Lung (tissue), 12 donors: ENCODE results near the gene SCN4A. TPM values are rescaled to one million over a fixed set of nuclear protein-coding genes. Genes with fewer than 3 reads are reported as not detected.
"Not testable (repeated sequence)": the region's sequence is repeated elsewhere in the genome, so short reads cannot be mapped to it uniquely, and the experiment has no call there.

Experiments
- ATAC-seq: fragments of 200-7000 bp; cut with Tn5 transposase; one replicate; pipeline ENCODE4 v1.9.1; 2020; ENCODE audit warnings: moderate number of reproducible peaks; ENCODE audit not compliant: insufficient read depth, low FRiP score
- DNase-seq, 3 donors: peaks; one replicate each; pipeline ENCODE4 v3.0.0-alpha.2; 2013 to 2017
- H3K27ac ChIP-seq, 2 donors: one replicate each; pipeline ENCODE4 v1.5.1; 2013; ENCODE audit warnings: mild to moderate bottlenecking in 2 of 2, moderate library complexity in 2 of 2, control low read depth in 1 of 2, inconsistent platforms in 1 of 2, low read depth in 1 of 2, low read length in 1 of 2
- H3K27me3 ChIP-seq, 3 donors: one replicate each; pipeline ENCODE4 v1.5.1; 2013; ENCODE audit warnings: low read length in 2 of 3; ENCODE audit not compliant: control insufficient read depth in 3 of 3, insufficient read depth in 3 of 3
- H3K36me3 ChIP-seq, 4 donors: one replicate each; pipeline ENCODE4 v1.5.1; 2013; ENCODE audit warnings: low read length in 4 of 4, mild to moderate bottlenecking in 1 of 4, moderate library complexity in 1 of 4; ENCODE audit not compliant: control insufficient read depth in 4 of 4, insufficient read depth in 4 of 4
- H3K4me1 ChIP-seq, 5 donors: one replicate each; pipeline ENCODE4 v1.5.1; 2013; ENCODE audit warnings: low read length in 5 of 5, mild to moderate bottlenecking in 2 of 5, moderate library complexity in 1 of 5; ENCODE audit not compliant: control insufficient read depth in 5 of 5, insufficient read depth in 5 of 5
- H3K4me3 ChIP-seq: one replicate; pipeline ENCODE4 v1.5.1; 2013; ENCODE audit warnings: mild to moderate bottlenecking, control low read depth, moderate library complexity
- H3K9ac ChIP-seq, 2 donors: one replicate each; pipeline ENCODE4 v1.5.1; 2013; ENCODE audit warnings: low read length in 2 of 2, control low read depth in 1 of 2; ENCODE audit not compliant: insufficient read depth in 1 of 2
- H3K9me3 ChIP-seq, 4 donors: one replicate each; pipeline ENCODE4 v1.5.1; 2013; ENCODE audit warnings: low read length in 3 of 4, mild to moderate bottlenecking in 1 of 4, moderate library complexity in 1 of 4; ENCODE audit not compliant: control insufficient read depth in 4 of 4, insufficient read depth in 3 of 4
- WGBS, 2 donors: extraction: QIAGEN DNeasy Blood & Tissue Kit; methylation state at CpG; one replicate each; pipeline ENCODE4 v1.1.7; 2013; 5-methylcytosine and 5-hydroxymethylcytosine counted together
- polyA plus RNA-seq, 2 donors: library from polyadenylated mRNA; stranded (reverse); fragments of 200-250 nt; gene quantifications; one replicate each; pipeline ENCODE4 v1.2.1, GENCODE V29; 2013
- total RNA-seq, 2 donors: library from RNA; depleted of rRNA in 1 of 2; stranded (reverse); fragments of >200 nt in 1 of 2; gene quantifications; one replicate each; pipeline ENCODE4 v1.2.1, GENCODE V29; 2014 to 2021
- TF ChIP-seq, protein P1 (sequence below): IDR thresholded peaks from 2 replicates; pipeline ENCODE4 v1.5.1; 2012; ENCODE audit warnings: mild to moderate bottlenecking; ENCODE audit errors: control extremely low read depth, extremely low read depth
- donor health status: control.
- donor health status: control.
- donor health status: Bipolar disorder and iron deficiency.
- donor health status: healthy.
- donor health status: DM: yes; HTN: yes; CAD: no.

The SCN4A gene
- total and polyA plus RNA-seq, 4 donors = 0.11 to 0.49 (median 0.22) TPM

DNA sequence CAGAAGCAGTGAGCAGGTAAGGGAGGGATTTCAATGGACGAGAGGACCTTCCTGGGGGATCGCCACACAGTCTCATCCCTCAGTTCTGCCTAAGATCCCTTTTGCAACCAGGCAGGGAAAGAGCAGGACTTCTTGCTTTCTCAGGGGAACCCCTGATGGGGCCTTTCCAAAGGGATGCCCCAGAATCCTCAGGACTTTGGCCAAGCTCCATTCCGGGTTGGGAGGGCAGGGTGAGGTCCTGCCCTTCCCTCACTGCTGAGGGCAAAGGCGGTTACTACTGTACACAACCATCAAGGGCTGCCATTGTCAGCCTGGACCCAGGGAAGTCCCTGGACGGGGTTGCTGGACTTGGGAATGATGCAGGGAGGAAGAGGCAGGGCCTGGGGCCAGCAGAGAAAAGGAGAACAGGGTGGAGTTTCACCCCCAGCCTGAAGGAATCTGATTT, 35.1 kb upstream of the SCN4A start:
- ATAC-seq (no peak), DNase-seq (peak in 1 of 3 donors; percentile 37)
- Histone ChIP-seq H3K36me3 (peaks cover 0 to 11% (median 0%) of the 10 kb centered on the region in 4 donors), H3K9me3 (peaks cover 0 to 1% (median 0%) of the 10 kb centered on the region in 4 donors), H3K4me1 (peaks cover 0 to 26% (median 15%) of the 10 kb centered on the region in 5 donors), H3K9ac (peak overlapping the region in 1 of 2 donors; percentile 5), H3K27ac (peak overlapping the region; percentile 26 to 60), H3K27me3 (no peaks in the 10 kb centered on the region), H3K4me3 (no peak overlapping the region)
- WGBS, 2 donors = 60 to 78% methylated on average over 5 of the region's 5 CpGs
- TF ChIP-seq, protein P1, sequence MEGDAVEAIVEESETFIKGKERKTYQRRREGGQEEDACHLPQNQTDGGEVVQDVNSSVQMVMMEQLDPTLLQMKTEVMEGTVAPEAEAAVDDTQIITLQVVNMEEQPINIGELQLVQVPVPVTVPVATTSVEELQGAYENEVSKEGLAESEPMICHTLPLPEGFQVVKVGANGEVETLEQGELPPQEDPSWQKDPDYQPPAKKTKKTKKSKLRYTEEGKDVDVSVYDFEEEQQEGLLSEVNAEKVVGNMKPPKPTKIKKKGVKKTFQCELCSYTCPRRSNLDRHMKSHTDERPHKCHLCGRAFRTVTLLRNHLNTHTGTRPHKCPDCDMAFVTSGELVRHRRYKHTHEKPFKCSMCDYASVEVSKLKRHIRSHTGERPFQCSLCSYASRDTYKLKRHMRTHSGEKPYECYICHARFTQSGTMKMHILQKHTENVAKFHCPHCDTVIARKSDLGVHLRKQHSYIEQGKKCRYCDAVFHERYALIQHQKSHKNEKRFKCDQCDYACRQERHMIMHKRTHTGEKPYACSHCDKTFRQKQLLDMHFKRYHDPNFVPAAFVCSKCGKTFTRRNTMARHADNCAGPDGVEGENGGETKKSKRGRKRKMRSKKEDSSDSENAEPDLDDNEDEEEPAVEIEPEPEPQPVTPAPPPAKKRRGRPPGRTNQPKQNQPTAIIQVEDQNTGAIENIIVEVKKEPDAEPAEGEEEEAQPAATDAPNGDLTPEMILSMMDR = no peak

DNA sequence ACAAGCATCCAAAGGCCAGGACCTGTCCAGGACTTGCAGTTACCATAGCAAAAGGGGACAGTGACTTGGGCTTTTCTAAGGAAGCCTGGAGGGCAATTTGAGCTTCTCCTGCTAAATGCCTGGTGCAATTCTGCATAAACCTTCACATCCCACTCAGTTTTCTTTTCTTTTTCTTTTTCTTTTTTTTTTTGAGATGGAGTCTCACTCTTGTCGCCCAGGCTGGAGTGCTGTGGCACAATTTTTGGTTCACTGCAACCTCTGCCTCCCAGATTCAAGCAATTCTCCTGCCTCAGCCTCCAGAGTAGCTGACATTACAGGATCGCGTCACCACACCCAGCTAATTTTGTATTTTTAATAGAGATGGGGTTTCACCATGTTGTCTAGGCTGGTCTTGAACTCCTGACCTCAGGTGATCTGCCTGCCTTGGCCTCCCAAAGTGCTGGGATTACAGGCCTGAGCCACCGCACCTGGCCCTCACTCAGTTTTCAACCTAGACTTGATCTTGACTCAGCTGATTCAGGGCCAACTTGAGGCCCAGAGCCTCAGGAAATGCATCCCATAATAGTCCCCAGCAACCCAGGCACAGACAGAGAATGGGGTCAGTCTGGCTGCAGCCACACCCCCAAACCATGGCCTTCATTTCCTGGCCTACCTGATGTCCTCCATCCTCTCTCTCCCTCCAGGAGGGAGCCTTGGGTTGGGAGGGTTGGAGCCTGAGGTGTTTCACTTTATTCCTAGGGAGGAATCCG, 34.5 kb upstream of the SCN4A start:
- 88 to 92% methylated on average over 5 of the region's 5 CpGs for WGBS, 2 donors
- H3K9ac ChIP-seq, ATAC-seq, H3K27me3 ChIP-seq, H3K4me3 ChIP-seq, DNase-seq, H3K9me3 ChIP-seq: not testable (repeated sequence)
- Histone ChIP-seq H3K27ac (peak overlapping the region; percentile 35 to 60), H3K4me1 (peaks cover 0 to 26% (median 15%) of the 10 kb centered on the region in 5 donors), H3K36me3 (peaks cover 0 to 11% (median 0%) of the 10 kb centered on the region in 4 donors)

DNA sequence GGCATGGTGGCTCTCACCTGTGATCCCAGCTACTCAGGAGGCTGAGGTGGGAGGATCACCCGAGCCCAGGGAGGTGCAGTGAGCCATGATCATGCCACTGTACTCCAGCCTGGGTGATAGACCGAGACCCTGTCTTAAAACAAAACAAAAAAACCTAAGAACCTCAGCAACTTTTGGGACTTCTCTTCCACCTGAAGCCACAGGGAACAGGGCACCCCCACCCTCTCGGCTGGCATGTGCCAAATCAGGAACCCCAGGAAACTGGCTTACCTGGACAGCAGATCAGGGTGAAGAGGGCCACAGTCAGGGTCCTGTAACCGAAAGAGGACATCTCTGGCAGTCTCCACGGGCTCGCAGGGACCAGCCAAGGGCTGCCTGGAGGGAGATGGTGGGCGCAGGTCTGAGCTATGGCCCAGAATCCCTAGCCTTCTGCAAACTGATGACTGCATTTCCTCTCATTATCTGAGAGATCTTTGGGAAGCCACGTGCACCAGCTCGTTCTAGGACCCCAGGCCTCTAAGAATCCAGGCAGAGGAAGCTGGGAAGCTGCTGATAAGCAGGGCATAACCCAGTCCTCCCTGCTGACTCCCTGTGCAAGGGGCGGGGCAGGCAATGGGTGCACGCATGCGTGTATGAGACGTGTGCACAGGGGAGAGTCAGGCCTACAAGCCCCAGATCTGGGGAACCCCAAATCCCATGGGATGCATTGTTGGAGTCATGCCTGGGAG, 33.8 kb upstream of the SCN4A start:
- 49 to 57% methylated on average over 13 of the region's 13 CpGs for WGBS, 2 donors
- peak overlapping the region; percentile 43 to 60 for H3K27ac ChIP-seq
- peak in 1 of 3 donors; percentile 68 for DNase-seq

More for the DNA sequence above, 33.8 kb upstream of the SCN4A start:
- Histone ChIP-seq H3K27me3 (no peaks in the 10 kb centered on the region), H3K36me3 (peaks cover 0 to 11% (median 0%) of the 10 kb centered on the region in 4 donors), H3K4me1 (peaks cover 0 to 30% (median 20%) of the 10 kb centered on the region in 5 donors), H3K9ac (no peak overlapping the region), H3K9me3 (peaks cover 0 to 1% (median 0%) of the 10 kb centered on the region in 4 donors), H3K4me3 (peak overlapping the region; percentile 5)
- no peak for ATAC-seq
- TF ChIP-seq, protein P1 = no peak
